Endothelial cell of umbilical vein (primary cell): Measurements from ENCODE around the gene SLC44A5. TPM values are rescaled to one million over a fixed set of nuclear protein-coding genes. Genes with fewer than 3 reads are reported as not detected.

Experiments used
- BruUV-seq: library from RNA; stranded (reverse); fragments of 400-500 nt; replicated peaks from 2 replicates; lab custom pipeline; 2021; lab: Mats Ljungman, UMichigan
- CTCF ChIA-PET: fragments of 300-600, 350-600 bp; sonication (Branson Sonifier 250); formaldehyde crosslinking; loops from one replicate; lab custom pipeline; 2021; ENCODE audit warnings: antibody characterized with exemption, inconsistent platforms; lab: Charles Lee
- POLR2A ChIA-PET: fragments of 300-600, 350-600 bp; sonication (Branson Sonifier 250); formaldehyde crosslinking; loops from one replicate; lab custom pipeline; 2021; ENCODE audit warnings: antibody characterized with exemption, inconsistent platforms; lab: Charles Lee
- DNase-seq: peaks from one replicate; pipeline ENCODE4 v3.0.0-alpha.2; 2011; ENCODE audit warnings: low read depth, low spot score
- FAIRE-seq: peaks from 2 replicates; lab custom pipeline; 2011; peaks lifted over from hg19 to GRCh38; lab: Jason Lieb, UNC
- H2AFZ ChIP-seq: 2 replicates; pipeline ENCODE4 v1.6.0; 2012; ENCODE audit warnings: low read depth, low read length, control low read depth, inconsistent platforms
- H3K27ac ChIP-seq: 2 replicates; pipeline ENCODE4 v1.5.1; 2011; ENCODE audit warnings: low read depth, mild to moderate bottlenecking, control low read depth, low read length, moderate library complexity; ENCODE audit not compliant: insufficient read depth
- H3K27me3 ChIP-seq, 2 experiments: 2 replicates each; pipeline versions ENCODE4 v1.6.0 to v1.6.1; 2011; ENCODE audit warnings: low read length in 2 of 2, mixed read lengths in 1 of 2; ENCODE audit not compliant: control insufficient read depth in 2 of 2, insufficient read depth in 2 of 2
- H3K36me3 ChIP-seq, 2 experiments: 2 replicates in 1 of 2; 3 replicates in 1 of 2; pipeline ENCODE4 v1.5.1; 2011; ENCODE audit warnings: low read length in 2 of 2, mild to moderate bottlenecking in 1 of 2, moderate library complexity in 1 of 2; ENCODE audit not compliant: control insufficient read depth in 2 of 2, insufficient read depth in 2 of 2; ENCODE audit errors: extremely low read depth in 1 of 2
- H3K4me1 ChIP-seq: 3 replicates; pipeline ENCODE4 v1.5.1; 2011; ENCODE audit warnings: mild to moderate bottlenecking, low read length; ENCODE audit not compliant: control insufficient read depth, insufficient read depth; ENCODE audit errors: extremely low read depth
- H3K4me2 ChIP-seq: 2 replicates; pipeline ENCODE4 v1.6.1; 2011; ENCODE audit warnings: low read length, control low read depth, mixed read lengths; ENCODE audit not compliant: insufficient read depth
- H3K4me3 ChIP-seq, 3 experiments: fragments of 200-600 bp in 1 of 3; sonication (generic), shearing (Covaris generic) in 1 of 3; replicated peaks in 1 of 3; 2 replicates each; pipeline ENCODE4 v1.5.1; 2011 to 2016; ENCODE audit warnings: control low read depth in 3 of 3, low read length in 3 of 3, mild to moderate bottlenecking in 2 of 3, inconsistent platforms in 1 of 3, low read depth in 1 of 3, moderate library complexity in 1 of 3; ENCODE audit not compliant: insufficient read depth in 1 of 3
- H3K79me2 ChIP-seq: 2 replicates; pipeline ENCODE4 v1.6.0; 2012; ENCODE audit warnings: low read length, inconsistent platforms; ENCODE audit not compliant: control insufficient read depth, insufficient read depth
- H3K9ac ChIP-seq: replicated peaks from 2 replicates; pipeline ENCODE3; 2011; ENCODE audit warnings: low read length, control low read depth; ENCODE audit not compliant: insufficient read depth; ENCODE audit errors: extremely low read depth
- H3K9me1 ChIP-seq: replicated peaks from 3 replicates; pipeline ENCODE4 v1.6.0; 2011; ENCODE audit warnings: mild to moderate bottlenecking, low read length; ENCODE audit not compliant: control insufficient read depth, insufficient read depth; ENCODE audit errors: extremely low read depth
- H3K9me3 ChIP-seq: replicated peaks from 2 replicates; pipeline ENCODE4 v1.5.1; 2012; ENCODE audit warnings: low read length, inconsistent platforms; ENCODE audit not compliant: control insufficient read depth, insufficient read depth
- H4K20me1 ChIP-seq: replicated peaks from 2 replicates; pipeline ENCODE3; 2011; ENCODE audit warnings: mild to moderate bottlenecking, low read length; ENCODE audit not compliant: control insufficient read depth, insufficient read depth; ENCODE audit errors: extremely low read depth
- EZH2 ChIP-seq: IDR thresholded peaks from 2 replicates; pipeline ENCODE4 v1.6.1; 2012; ENCODE audit warnings: borderline replicate concordance, low read depth, mild to moderate bottlenecking, moderate library complexity, low read length, inconsistent platforms; ENCODE audit not compliant: severe bottlenecking
- FOS ChIP-seq: IDR thresholded peaks from 2 replicates; pipeline ENCODE4 v1.6.1; 2011; ENCODE audit warnings: mild to moderate bottlenecking, low read length, moderate library complexity, borderline replicate concordance; ENCODE audit not compliant: insufficient read depth
- GATA2 ChIP-seq: IDR thresholded peaks from 2 replicates; pipeline ENCODE4 v1.7.0; 2011; ENCODE audit warnings: low read depth, mild to moderate bottlenecking, moderate library complexity, mixed read lengths, low read length; ENCODE audit not compliant: insufficient read length, insufficient read depth
- JUN ChIP-seq: IDR thresholded peaks from 2 replicates; pipeline ENCODE4 v1.6.1; 2011; ENCODE audit warnings: borderline replicate concordance, low read depth; ENCODE audit not compliant: insufficient read length, insufficient read depth
- MYC ChIP-seq: IDR thresholded peaks from one replicate; pipeline ENCODE4 v1.6.1; 2011; ENCODE audit warnings: mild to moderate bottlenecking, low read depth, low read length
- POLR2A ChIP-seq: IDR thresholded peaks from 2 replicates; pipeline ENCODE4 v1.6.1; 2012; ENCODE audit warnings: low read depth, mild to moderate bottlenecking, control low read depth, low read length
- POLR2AphosphoS5 ChIP-seq: IDR thresholded peaks from 2 replicates; pipeline ENCODE4 v1.6.1; 2012; ENCODE audit warnings: low read depth, mild to moderate bottlenecking, control low read depth, low read length, moderate library complexity; ENCODE audit not compliant: insufficient read depth
- dilution Hi-C: fragments of 300-500 bp; cut with MboI; formaldehyde crosslinking; loops from one replicate; pipeline ENCODE4 v1.15.0; 2019; ENCODE audit warnings: low sequenced_read_pairs; ENCODE audit not compliant: extremely low pct_ligation_motif_present
- intact Hi-C: fragments of 100-400 bp; cut with micrococcal nuclease; formaldehyde crosslinking; loops from one replicate; pipeline ENCODE4 v1.10.0; 2022
- polyA plus RNA-seq, 4 experiments: library from polyadenylated mRNA; depleted of rRNA in 3 of 4; stranded (reverse) in 3 of 4; unstranded in 1 of 4; fragments of >200 nt; gene quantifications; 2 replicates each; pipeline versions ENCODE4 v1.2.1 to v1.2.3, GENCODE V29; 2011 to 2012; ENCODE audit warnings: missing spikeins in 1 of 4
- total RNA-seq: library from RNA; stranded (reverse); gene quantifications from 2 replicates; pipeline ENCODE4 v1.2.3, GENCODE V29; 2021
- TF ChIP-seq, protein P1 (sequence below), 2 donors: IDR thresholded peaks; 1 replicate in 1 of 2; 2 replicates in 1 of 2; pipeline ENCODE4 v1.5.1; 2011; ENCODE audit warnings: low read length in 2 of 2, mild to moderate bottlenecking in 2 of 2, moderate library complexity in 2 of 2, control low read depth in 1 of 2, inconsistent platforms in 1 of 2, low read depth in 1 of 2; ENCODE audit not compliant: insufficient read depth in 1 of 2; ENCODE audit errors: extremely low read depth in 1 of 2
- TF ChIP-seq, protein P2 (sequence below): IDR thresholded peaks from 2 replicates; pipeline ENCODE4 v1.6.1; 2011; ENCODE audit not compliant: insufficient read depth, insufficient read length

Gene SLC44A5
- total and polyA plus RNA-seq, 2 donors (not counting 3 experiments of a cell fraction or from before 2014, with no cell fraction given), result 1.6 to 3.2 TPM

DNA sequence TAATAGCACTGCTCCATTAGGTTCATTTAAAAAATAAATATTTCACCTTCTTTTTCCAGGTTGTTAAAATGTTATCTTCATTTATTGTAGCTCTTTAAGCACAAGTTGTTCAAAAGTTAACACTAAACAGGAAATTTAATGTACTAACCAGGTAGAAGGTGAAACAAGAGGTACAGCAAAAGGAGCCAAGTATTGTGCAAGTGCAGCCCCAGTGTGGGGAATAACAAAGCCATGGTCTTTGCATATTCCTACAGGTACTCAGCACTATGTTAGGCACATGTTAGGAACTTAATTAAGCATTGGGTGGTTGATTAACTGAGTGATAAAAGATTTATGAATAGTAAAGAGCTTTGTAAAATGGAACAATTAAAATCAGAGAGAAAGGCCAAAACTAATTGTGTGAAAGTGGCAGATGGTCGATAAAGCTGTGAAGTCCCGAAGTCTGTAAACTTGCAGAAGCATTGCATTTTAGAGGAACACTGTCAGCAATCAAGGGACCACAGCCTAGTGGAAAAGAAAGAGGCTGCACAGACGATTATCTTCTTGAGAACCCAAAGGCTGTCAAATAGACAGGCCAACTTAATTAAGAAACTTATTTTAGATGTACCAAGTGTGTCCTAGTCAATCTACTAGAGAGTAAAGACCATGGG, 185.8 kb downstream of the SLC44A5 start:
- Histone ChIP-seq H3K27ac (no peak overlapping the region), H3K9me1 (no peaks in the 10 kb centered on the region), H4K20me1 (no peaks in the 10 kb centered on the region), H3K4me2 (no peak overlapping the region), H3K4me1 (no peaks in the 10 kb centered on the region), H3K27me3 (no peaks in the 10 kb centered on the region), H3K4me3 (no peak overlapping the region), H3K36me3 (no peaks in the 10 kb centered on the region), H3K79me2 (no peaks in the 10 kb centered on the region), H3K9me3 (no peaks in the 10 kb centered on the region), H3K9ac (no peak overlapping the region), H2AFZ (no peak overlapping the region)
- ChIA-PET CTCF (interaction anchor here (1.7 to 2.0 kb wide), 2 partner anchors 12 to 190 kb away, joined by 3 to 5 read pairs; no protein-coding TSS in a partner anchor), POLR2A (no interaction called here)
- intact Hi-C loops (no loop called here), dilution Hi-C loops (no loop called here)
- BruUV-seq, result no TSS peak
- DNase-seq (no peak), FAIRE-seq (no peak)
- TF ChIP-seq EZH2, result no peak
- TF ChIP-seq JUN, result no peak
- TF ChIP-seq GATA2, result no peak
- TF ChIP-seq, protein P1, sequence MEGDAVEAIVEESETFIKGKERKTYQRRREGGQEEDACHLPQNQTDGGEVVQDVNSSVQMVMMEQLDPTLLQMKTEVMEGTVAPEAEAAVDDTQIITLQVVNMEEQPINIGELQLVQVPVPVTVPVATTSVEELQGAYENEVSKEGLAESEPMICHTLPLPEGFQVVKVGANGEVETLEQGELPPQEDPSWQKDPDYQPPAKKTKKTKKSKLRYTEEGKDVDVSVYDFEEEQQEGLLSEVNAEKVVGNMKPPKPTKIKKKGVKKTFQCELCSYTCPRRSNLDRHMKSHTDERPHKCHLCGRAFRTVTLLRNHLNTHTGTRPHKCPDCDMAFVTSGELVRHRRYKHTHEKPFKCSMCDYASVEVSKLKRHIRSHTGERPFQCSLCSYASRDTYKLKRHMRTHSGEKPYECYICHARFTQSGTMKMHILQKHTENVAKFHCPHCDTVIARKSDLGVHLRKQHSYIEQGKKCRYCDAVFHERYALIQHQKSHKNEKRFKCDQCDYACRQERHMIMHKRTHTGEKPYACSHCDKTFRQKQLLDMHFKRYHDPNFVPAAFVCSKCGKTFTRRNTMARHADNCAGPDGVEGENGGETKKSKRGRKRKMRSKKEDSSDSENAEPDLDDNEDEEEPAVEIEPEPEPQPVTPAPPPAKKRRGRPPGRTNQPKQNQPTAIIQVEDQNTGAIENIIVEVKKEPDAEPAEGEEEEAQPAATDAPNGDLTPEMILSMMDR (IDR thresholded peaks at IDR 0.05; ENCODE audit: extremely low read depth in 1 of 2, insufficient read depth in 1 of 2, low read depth in 1 of 2, low read length in 2 of 2), result no peak
- TF ChIP-seq FOS, result no peak
- no peak for TF ChIP-seq POLR2AphosphoS5
- TF ChIP-seq, protein P2, sequence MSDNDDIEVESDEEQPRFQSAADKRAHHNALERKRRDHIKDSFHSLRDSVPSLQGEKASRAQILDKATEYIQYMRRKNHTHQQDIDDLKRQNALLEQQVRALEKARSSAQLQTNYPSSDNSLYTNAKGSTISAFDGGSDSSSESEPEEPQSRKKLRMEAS, result no peak
- no peak for TF ChIP-seq MYC
- TF ChIP-seq POLR2A, result no peak
